Choroid plexus epithelial cell (primary cell): Measurements from ENCODE around the gene CCDC144A.
"Not testable (repeated sequence)": the region's sequence is repeated elsewhere in the genome, so short reads cannot be mapped to it uniquely, and the experiment has no call there.

Experiments used
- DNase-seq: peaks from one replicate; pipeline ENCODE4 v3.0.0-alpha.2; 2010; ENCODE audit warnings: low read depth
- H3K4me3 ChIP-seq: 2 replicates; pipeline ENCODE4 v1.5.1; 2011; ENCODE audit warnings: low read depth, mild to moderate bottlenecking, control low read depth, low read length, moderate library complexity
- CTCF ChIP-seq: conservative IDR thresholded peaks from 2 replicates; pipeline ENCODE4 v1.5.1; 2011; ENCODE audit warnings: low read depth, mild to moderate bottlenecking, control low read depth, inconsistent platforms, low read length, moderate library complexity

The CCDC144A gene

GRCh38 chr17:16689731-16690281 is at the start of gene CCDC144A:
TSS of gene CCDC144A (plus strand) at chr17:16690241. CDS start at chr17:16690401, 160 bp downstream.
- not testable (repeated sequence) for H3K4me3 ChIP-seq
- DNase-seq, result peak; percentile 39
- peak; percentile 53 for TF ChIP-seq CTCF

DNA sequence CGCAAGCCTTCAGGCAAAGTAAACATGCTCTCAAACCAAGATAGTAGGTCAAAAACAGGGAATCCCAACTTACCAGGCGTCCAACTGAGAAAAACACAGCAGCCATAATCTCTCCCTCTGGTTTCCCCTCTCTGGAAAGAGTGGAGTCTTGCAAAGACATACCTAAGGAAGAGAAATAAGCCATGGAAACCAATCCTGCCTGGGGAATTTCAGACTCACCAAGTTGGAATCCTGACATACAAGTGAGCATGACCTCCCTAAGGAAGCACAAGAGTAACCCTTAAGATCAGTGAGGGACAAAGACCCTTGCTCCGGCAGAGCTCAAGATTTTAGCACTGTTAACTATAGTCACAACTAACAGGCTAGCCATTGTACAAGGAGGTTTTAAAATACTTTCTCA is 40.5 kb upstream of the CCDC144A start:
- no peak for DNase-seq
- H3K4me3 ChIP-seq, result no peak overlapping the region
- no peak for TF ChIP-seq CTCF

GRCh38 chr17:16652252-16652651 is 37.8 kb upstream of the CCDC144A start:
- TF ChIP-seq CTCF, result no peak
- no peak overlapping the region for H3K4me3 ChIP-seq
- DNase-seq, result no peak

- peak; percentile 18 for DNase-seq
- H3K4me3 ChIP-seq, result peak overlapping the region; percentile 93
- no peak for TF ChIP-seq CTCF
Measured at GRCh38 chr17:16652847-16653366, 37.1 kb upstream of the CCDC144A start.

- H3K4me3 ChIP-seq, result peak within 1 kb of the TSS; percentile 93
- peak; percentile 94 for DNase-seq
- no peak for TF ChIP-seq CTCF
Measured at GRCh38 chr17:16653367-16654041, 36.5 kb upstream of the CCDC144A start, which contains the start of gene ZNF624. TSS of gene ZNF624 (minus strand) at chr17:16653850.

- peak; percentile 5 for DNase-seq
- TF ChIP-seq CTCF, result no peak
Measured at GRCh38 chr17:16661217-16661616, 28.8 kb upstream of the CCDC144A start.

More at GRCh38 chr17:16661217-16661616, 28.8 kb upstream of the CCDC144A start:
- H3K4me3 ChIP-seq, result no peak overlapping the region
